ENCODE results near the gene LPCAT1. TPM values are rescaled to one million over a fixed set of nuclear protein-coding genes. Genes with fewer than 3 reads are reported as not detected.
A peak's percentile ranks its signal among the peaks of the same experiment; 100 is the strongest.

The LPCAT1 gene
- total and polyA plus RNA-seq, 2 of the 13 experiments (the other 11 are each of a cell fraction or from before 2014, with no cell fraction given): 29.8 to 90.6 TPM

- TF ChIP-seq, protein P1, sequence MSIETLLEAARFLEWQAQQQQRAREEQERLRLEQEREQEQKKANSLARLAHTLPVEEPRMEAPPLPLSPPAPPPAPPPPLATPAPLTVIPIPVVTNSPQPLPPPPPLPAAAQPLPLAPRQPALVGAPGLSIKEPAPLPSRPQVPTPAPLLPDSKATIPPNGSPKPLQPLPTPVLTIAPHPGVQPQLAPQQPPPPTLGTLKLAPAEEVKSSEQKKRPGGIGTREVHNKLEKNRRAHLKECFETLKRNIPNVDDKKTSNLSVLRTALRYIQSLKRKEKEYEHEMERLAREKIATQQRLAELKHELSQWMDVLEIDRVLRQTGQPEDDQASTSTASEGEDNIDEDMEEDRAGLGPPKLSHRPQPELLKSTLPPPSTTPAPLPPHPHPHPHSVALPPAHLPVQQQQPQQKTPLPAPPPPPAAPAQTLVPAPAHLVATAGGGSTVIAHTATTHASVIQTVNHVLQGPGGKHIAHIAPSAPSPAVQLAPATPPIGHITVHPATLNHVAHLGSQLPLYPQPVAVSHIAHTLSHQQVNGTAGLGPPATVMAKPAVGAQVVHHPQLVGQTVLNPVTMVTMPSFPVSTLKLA (IDR thresholded peaks at IDR 0.05): peak; percentile 81
- TF ChIP-seq, protein P2, sequence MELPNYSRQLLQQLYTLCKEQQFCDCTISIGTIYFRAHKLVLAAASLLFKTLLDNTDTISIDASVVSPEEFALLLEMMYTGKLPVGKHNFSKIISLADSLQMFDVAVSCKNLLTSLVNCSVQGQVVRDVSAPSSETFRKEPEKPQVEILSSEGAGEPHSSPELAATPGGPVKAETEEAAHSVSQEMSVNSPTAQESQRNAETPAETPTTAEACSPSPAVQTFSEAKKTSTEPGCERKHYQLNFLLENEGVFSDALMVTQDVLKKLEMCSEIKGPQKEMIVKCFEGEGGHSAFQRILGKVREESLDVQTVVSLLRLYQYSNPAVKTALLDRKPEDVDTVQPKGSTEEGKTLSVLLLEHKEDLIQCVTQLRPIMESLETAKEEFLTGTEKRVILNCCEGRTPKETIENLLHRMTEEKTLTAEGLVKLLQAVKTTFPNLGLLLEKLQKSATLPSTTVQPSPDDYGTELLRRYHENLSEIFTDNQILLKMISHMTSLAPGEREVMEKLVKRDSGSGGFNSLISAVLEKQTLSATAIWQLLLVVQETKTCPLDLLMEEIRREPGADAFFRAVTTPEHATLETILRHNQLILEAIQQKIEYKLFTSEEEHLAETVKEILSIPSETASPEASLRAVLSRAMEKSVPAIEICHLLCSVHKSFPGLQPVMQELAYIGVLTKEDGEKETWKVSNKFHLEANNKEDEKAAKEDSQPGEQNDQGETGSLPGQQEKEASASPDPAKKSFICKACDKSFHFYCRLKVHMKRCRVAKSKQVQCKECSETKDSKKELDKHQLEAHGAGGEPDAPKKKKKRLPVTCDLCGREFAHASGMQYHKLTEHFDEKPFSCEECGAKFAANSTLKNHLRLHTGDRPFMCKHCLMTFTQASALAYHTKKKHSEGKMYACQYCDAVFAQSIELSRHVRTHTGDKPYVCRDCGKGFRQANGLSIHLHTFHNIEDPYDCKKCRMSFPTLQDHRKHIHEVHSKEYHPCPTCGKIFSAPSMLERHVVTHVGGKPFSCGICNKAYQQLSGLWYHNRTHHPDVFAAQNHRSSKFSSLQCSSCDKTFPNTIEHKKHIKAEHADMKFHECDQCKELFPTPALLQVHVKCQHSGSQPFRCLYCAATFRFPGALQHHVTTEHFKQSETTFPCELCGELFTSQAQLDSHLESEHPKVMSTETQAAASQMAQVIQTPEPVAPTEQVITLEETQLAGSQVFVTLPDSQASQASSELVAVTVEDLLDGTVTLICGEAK (IDR thresholded peaks at IDR 0.05): no peak
- TF ChIP-seq, protein P2 (CRISPR knock-in tag; IDR thresholded peaks at IDR 0.05): no peak
- TF ChIP-seq GPBP1L1 (CRISPR knock-in tag; IDR thresholded peaks at IDR 0.05): no peak
- TF ChIP-seq GABPB1 (CRISPR knock-in tag; IDR thresholded peaks at IDR 0.05): no peak
- TF ChIP-seq HIVEP1 (CRISPR knock-in tag; IDR thresholded peaks at IDR 0.05): no peak
- TF ChIP-seq ZNF646 (CRISPR knock-in tag; IDR thresholded peaks at IDR 0.05): peak; percentile 32; the same call in 1 of the 2 replicates
- TF ChIP-seq, protein P3, sequence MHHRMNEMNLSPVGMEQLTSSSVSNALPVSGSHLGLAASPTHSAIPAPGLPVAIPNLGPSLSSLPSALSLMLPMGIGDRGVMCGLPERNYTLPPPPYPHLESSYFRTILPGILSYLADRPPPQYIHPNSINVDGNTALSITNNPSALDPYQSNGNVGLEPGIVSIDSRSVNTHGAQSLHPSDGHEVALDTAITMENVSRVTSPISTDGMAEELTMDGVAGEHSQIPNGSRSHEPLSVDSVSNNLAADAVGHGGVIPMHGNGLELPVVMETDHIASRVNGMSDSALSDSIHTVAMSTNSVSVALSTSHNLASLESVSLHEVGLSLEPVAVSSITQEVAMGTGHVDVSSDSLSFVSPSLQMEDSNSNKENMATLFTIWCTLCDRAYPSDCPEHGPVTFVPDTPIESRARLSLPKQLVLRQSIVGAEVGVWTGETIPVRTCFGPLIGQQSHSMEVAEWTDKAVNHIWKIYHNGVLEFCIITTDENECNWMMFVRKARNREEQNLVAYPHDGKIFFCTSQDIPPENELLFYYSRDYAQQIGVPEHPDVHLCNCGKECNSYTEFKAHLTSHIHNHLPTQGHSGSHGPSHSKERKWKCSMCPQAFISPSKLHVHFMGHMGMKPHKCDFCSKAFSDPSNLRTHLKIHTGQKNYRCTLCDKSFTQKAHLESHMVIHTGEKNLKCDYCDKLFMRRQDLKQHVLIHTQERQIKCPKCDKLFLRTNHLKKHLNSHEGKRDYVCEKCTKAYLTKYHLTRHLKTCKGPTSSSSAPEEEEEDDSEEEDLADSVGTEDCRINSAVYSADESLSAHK (CRISPR knock-in tag; IDR thresholded peaks at IDR 0.05; ENCODE audit: borderline replicate concordance): no peak
Measured at GRCh38 chr5:1464511-1464910, 59.2 kb downstream of the LPCAT1 start (continued).

Data from HepG2 (cell line).